IMR-90 (cell line): ENCODE measurements around the gene PPT2. TPM values are rescaled to one million over a fixed set of nuclear protein-coding genes. Genes with fewer than 3 reads are reported as not detected.

Experiments used
- ATAC-seq: fragments of 200-7000 bp; cut with Tn5 transposase; 2 replicates; pipeline ENCODE4 v1.9.1; 2020; ENCODE audit warnings: low read depth, mild to moderate bottlenecking, moderate library complexity
- BruUV-seq: library from RNA; stranded (reverse); fragments of 400-500 nt; replicated peaks from 2 replicates; lab custom pipeline; 2021; lab: Mats Ljungman, UMichigan
- CTCF ChIA-PET: fragments of 300-600 bp; formaldehyde crosslinking; extraction: SDS; loops from one replicate; lab custom pipeline; 2021; ENCODE audit warnings: antibody characterized with exemption; lab: Yijun Ruan, JAX
- POLR2A ChIA-PET: fragments of 300-600 bp; sonication (Branson Sonifier 250); formaldehyde crosslinking; loops from one replicate; lab custom pipeline; 2022; ENCODE audit warnings: antibody characterized with exemption; ENCODE audit not compliant: unreplicated experiment; lab: Charles Lee
- DNase-seq: peaks from one replicate; pipeline ENCODE4 v3.0.0; 2013
- H2AFZ ChIP-seq: replicated peaks from 2 replicates; pipeline ENCODE3; 2013; ENCODE audit warnings: low read length, mild to moderate bottlenecking; ENCODE audit not compliant: poor library complexity
- H2AK5ac ChIP-seq: 2 replicates; pipeline ENCODE4 v1.6.1; 2013; ENCODE audit warnings: low read depth, low read length, inconsistent platforms
- H2AK9ac ChIP-seq: replicated peaks from 2 replicates; pipeline ENCODE3; 2013; ENCODE audit warnings: mild to moderate bottlenecking, low read depth, low read length, moderate library complexity; ENCODE audit not compliant: poor library complexity
- H2BK120ac ChIP-seq: 2 replicates; pipeline ENCODE4 v1.6.1; 2013; ENCODE audit warnings: low read depth, low read length, inconsistent platforms
- H2BK15ac ChIP-seq: 3 replicates; pipeline ENCODE4 v1.6.1; 2013; ENCODE audit warnings: low read depth, low read length, inconsistent platforms
- H2BK20ac ChIP-seq: 2 replicates; pipeline ENCODE4 v1.6.1; 2013; ENCODE audit warnings: low read depth, mild to moderate bottlenecking, inconsistent platforms, low read length, moderate library complexity
- H2BK5ac ChIP-seq: 2 replicates; pipeline ENCODE4 v1.6.1; 2013; ENCODE audit warnings: mild to moderate bottlenecking, low read depth, low read length, inconsistent platforms; ENCODE audit not compliant: poor library complexity, severe bottlenecking
- H3K14ac ChIP-seq: replicated peaks from 2 replicates; pipeline ENCODE4 v1.6.1; 2013; ENCODE audit warnings: low read depth, low read length, inconsistent platforms
- H3K18ac ChIP-seq: 2 replicates; pipeline ENCODE4 v1.6.1; 2013; ENCODE audit warnings: low read depth, low read length, control low read depth
- H3K23ac ChIP-seq: 2 replicates; pipeline ENCODE4 v1.6.1; 2013; ENCODE audit warnings: low read depth, low read length, inconsistent platforms
- H3K27ac ChIP-seq: 2 replicates; pipeline ENCODE4 v1.5.1; 2013; ENCODE audit warnings: mild to moderate bottlenecking, control low read depth, low read length; ENCODE audit not compliant: insufficient read depth
- H3K27me3 ChIP-seq: 2 replicates; pipeline ENCODE4 v1.6.1; 2013; ENCODE audit warnings: low read length; ENCODE audit not compliant: control insufficient read depth, insufficient read depth
- H3K36me3 ChIP-seq: 2 replicates; pipeline ENCODE4 v1.6.1; 2013; ENCODE audit warnings: low read length, mixed read lengths; ENCODE audit not compliant: control insufficient read depth, insufficient read depth
- H3K4ac ChIP-seq: 2 replicates; pipeline ENCODE4 v1.6.1; 2013; ENCODE audit warnings: low read depth, low read length, inconsistent platforms
- H3K4me1 ChIP-seq: 2 replicates; pipeline ENCODE4 v1.6.1; 2013; ENCODE audit warnings: low read length, mixed read lengths; ENCODE audit not compliant: control insufficient read depth, insufficient read depth
- H3K4me2 ChIP-seq: 2 replicates; pipeline ENCODE4 v1.6.1; 2013; ENCODE audit warnings: low read depth, mild to moderate bottlenecking, control low read depth, low read length, moderate library complexity
- H3K4me3 ChIP-seq: 2 replicates; pipeline ENCODE4 v1.5.1; 2013; ENCODE audit warnings: low read depth, mild to moderate bottlenecking, control low read depth, low read length, moderate library complexity; ENCODE audit not compliant: insufficient read depth
- H3K56ac ChIP-seq: 2 replicates; pipeline ENCODE4 v1.6.1; 2013; ENCODE audit warnings: low read length, inconsistent platforms; ENCODE audit not compliant: insufficient read depth; ENCODE audit errors: extremely low read depth
- H3K79me1 ChIP-seq, 2 experiments: 2 replicates each; pipeline ENCODE4 v1.6.1; 2013; ENCODE audit warnings: low read length in 2 of 2, inconsistent platforms in 1 of 2, low read depth in 1 of 2
- H3K9ac ChIP-seq: 2 replicates; pipeline ENCODE4 v1.6.1; 2013; ENCODE audit warnings: low read depth, low read length, control low read depth
- H3K9me1 ChIP-seq: 2 replicates; pipeline ENCODE4 v1.6.1; 2013; ENCODE audit warnings: low read length, inconsistent platforms; ENCODE audit not compliant: insufficient read depth
- H3K9me3 ChIP-seq: 2 replicates; pipeline ENCODE4 v1.6.1; 2013; ENCODE audit warnings: low read length; ENCODE audit not compliant: control insufficient read depth, insufficient read depth
- H4K20me1 ChIP-seq: 2 replicates; pipeline ENCODE4 v1.6.1; 2013; ENCODE audit warnings: low read length, inconsistent platforms; ENCODE audit not compliant: insufficient read depth
- H4K5ac ChIP-seq: 2 replicates; pipeline ENCODE4 v1.6.1; 2013; ENCODE audit warnings: mild to moderate bottlenecking, low read depth, low read length, control low read depth
- H4K8ac ChIP-seq, 2 experiments: 2 replicates each; pipeline ENCODE4 v1.6.1; 2013; ENCODE audit warnings: low read depth in 2 of 2, low read length in 2 of 2, control low read depth in 1 of 2, inconsistent platforms in 1 of 2
- H4K91ac ChIP-seq: 2 replicates; pipeline ENCODE4 v1.6.1; 2013; ENCODE audit warnings: low read depth, low read length, inconsistent platforms; ENCODE audit not compliant: insufficient read depth
- CEBPB ChIP-seq: IDR thresholded peaks from 2 replicates; pipeline ENCODE4 v1.6.1; 2012; ENCODE audit warnings: low read depth, low read length, improper control_type of control experiment
- CHD1 ChIP-seq: IDR thresholded peaks from 2 replicates; pipeline ENCODE4 v1.6.1; 2012; ENCODE audit warnings: low read depth, low read length, improper control_type of control experiment
- MXI1 ChIP-seq: IDR thresholded peaks from 2 replicates; pipeline ENCODE4 v1.6.1; 2012; ENCODE audit warnings: low read depth, mild to moderate bottlenecking, low read length, moderate library complexity, borderline replicate concordance
- POLR2A ChIP-seq: IDR thresholded peaks from 2 replicates; pipeline ENCODE4 v1.6.1; 2012; ENCODE audit warnings: mild to moderate bottlenecking, low read depth, low read length
- RAD21 ChIP-seq: IDR thresholded peaks from 2 replicates; pipeline ENCODE4 v1.6.1; 2012; ENCODE audit warnings: low read length, improper control_type of control experiment
- RCOR1 ChIP-seq: IDR thresholded peaks from 2 replicates; pipeline ENCODE4 v1.6.1; 2012; ENCODE audit warnings: mild to moderate bottlenecking, low read length, improper control_type of control experiment; ENCODE audit not compliant: insufficient replicate concordance
- RFX5 ChIP-seq: IDR thresholded peaks from 2 replicates; pipeline ENCODE4 v1.8.0; 2012; ENCODE audit warnings: low read depth, mild to moderate bottlenecking, low read length, moderate library complexity
- WGBS, 2 experiments: methylation state at CpG; one replicate each; pipeline versions ENCODE4 v1.1.5 to v1.1.7; 2013; ENCODE audit warnings: missing lambda C conversion rate in 2 of 2; ENCODE audit not compliant: insufficient read length in 1 of 2; ENCODE audit errors: extremely low coverage in 2 of 2; 5-methylcytosine and 5-hydroxymethylcytosine counted together
- dilution Hi-C: fragments of 300-500 bp; cut with HindIII; formaldehyde crosslinking; loops from one replicate; pipeline ENCODE4 v1.14.3; 2018; ENCODE audit warnings: low sequenced_read_pairs; ENCODE audit not compliant: unreplicated experiment
- in situ Hi-C: fragments of 300-500 bp; cut with MboI; formaldehyde crosslinking; loops from 3 replicates; pipeline ENCODE4 v1.14.3; 2019; ENCODE audit warnings: low sequenced_read_pairs, inconsistent platforms, mixed read lengths
- intact Hi-C: fragments of 100-400 bp; cut with micrococcal nuclease; formaldehyde crosslinking; loops from 2 replicates; pipeline ENCODE4 v1.10.0; 2022
- polyA plus RNA-seq, 3 experiments: library from polyadenylated mRNA; depleted of rRNA; stranded (reverse); fragments of >200 nt; gene quantifications; 2 replicates each; pipeline ENCODE4 v1.2.3, GENCODE V29; 2012; ENCODE audit warnings: low replicate concordance in 1 of 3
- total RNA-seq: library from RNA; depleted of rRNA; stranded (reverse); fragments of >200 nt; gene quantifications from 2 replicates; pipeline ENCODE4 v1.2.3, GENCODE V29; 2012
- TF ChIP-seq, protein P1 (sequence below): fragments of 150-350 bp; IDR thresholded peaks from 2 replicates; pipeline ENCODE4 v1.6.1; 2017; ENCODE audit warnings: mild to moderate bottlenecking, antibody characterized with exemption, low read length, low read depth
- TF ChIP-seq, protein P2 (sequence below): fragments of 150-350 bp; IDR thresholded peaks from 2 replicates; pipeline ENCODE4 v1.6.1; 2016; ENCODE audit warnings: low read depth, mild to moderate bottlenecking, low read length, moderate library complexity, borderline replicate concordance

The PPT2 gene
- total and polyA plus RNA-seq, 2 of the 4 experiments (the other 2 are of a cell fraction), result 3.2 to 16.2 TPM

DNA sequence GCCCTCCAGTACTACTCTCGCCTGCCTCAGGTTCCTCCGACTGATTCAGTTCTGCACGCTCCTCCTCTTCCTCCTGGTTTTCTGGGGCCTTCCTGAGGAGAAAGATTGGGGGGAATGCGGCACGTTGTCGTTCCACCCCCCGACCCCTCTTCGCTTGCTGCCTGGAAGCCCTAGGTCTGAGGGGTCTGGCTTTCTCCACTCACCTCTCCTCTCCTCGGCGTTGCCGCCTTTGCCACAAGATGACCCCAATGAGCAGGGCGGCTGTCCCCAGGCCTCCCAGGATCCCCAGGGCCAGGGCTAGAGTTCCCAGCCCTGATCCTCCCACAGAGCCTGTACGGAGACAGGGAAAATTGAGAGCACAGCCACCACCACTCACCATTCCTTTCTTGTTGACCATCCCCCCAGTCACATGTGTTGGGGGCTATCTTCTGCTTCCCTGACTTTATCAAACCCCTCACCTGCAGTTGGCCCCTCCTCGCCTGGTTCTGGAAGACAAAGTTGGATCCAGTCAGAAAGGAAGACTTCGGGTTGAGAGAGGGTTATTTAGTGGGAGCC lies 27.3 kb downstream of the PPT2 start:
- ATAC-seq (no peak), DNase-seq (no peak)
- intact Hi-C loops, result no loop called here
- no TSS peak for BruUV-seq
- no peak overlapping the region for H4K8ac ChIP-seq
- H3K4me1 ChIP-seq, result peaks cover 4% of the 10 kb centered on the region
- H3K36me3 ChIP-seq, result peaks cover 21% of the 10 kb centered on the region; the same call in 1 of the 2 replicates
- H3K79me1 ChIP-seq, result peaks cover 8 to 36% of the 10 kb centered on the region in 2 experiments
- H3K4me3 ChIP-seq, result no peak overlapping the region
- ChIA-PET POLR2A (interaction anchor here (0.6 kb wide), 1 partner anchor 790 kb away, joined by 9 read pairs; no protein-coding TSS in a partner anchor), CTCF (no interaction called here)
- WGBS, 2 experiments, result no CpG with 5 or more reads among the region's 15 CpGs
- peaks cover 15% of the 10 kb centered on the region for H3K9me1 ChIP-seq
- H3K27ac ChIP-seq, result no peak overlapping the region
- no peak overlapping the region for H2AK5ac ChIP-seq
- dilution Hi-C loops, result no loop called here
- H3K14ac ChIP-seq, result no peak overlapping the region
- no peak overlapping the region for H3K18ac ChIP-seq
- H2AFZ ChIP-seq, result no peak overlapping the region
- no peak overlapping the region for H2BK20ac ChIP-seq
- TF ChIP-seq POLR2A, result no peak
- no peak for TF ChIP-seq RFX5
- TF ChIP-seq, protein P1, sequence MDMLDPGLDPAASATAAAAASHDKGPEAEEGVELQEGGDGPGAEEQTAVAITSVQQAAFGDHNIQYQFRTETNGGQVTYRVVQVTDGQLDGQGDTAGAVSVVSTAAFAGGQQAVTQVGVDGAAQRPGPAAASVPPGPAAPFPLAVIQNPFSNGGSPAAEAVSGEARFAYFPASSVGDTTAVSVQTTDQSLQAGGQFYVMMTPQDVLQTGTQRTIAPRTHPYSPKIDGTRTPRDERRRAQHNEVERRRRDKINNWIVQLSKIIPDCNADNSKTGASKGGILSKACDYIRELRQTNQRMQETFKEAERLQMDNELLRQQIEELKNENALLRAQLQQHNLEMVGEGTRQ, result no peak
- TF ChIP-seq CEBPB, result no peak
- TF ChIP-seq RCOR1, result no peak
- no peak for TF ChIP-seq MXI1
- TF ChIP-seq CHD1, result no peak
- TF ChIP-seq RAD21, result no peak
- TF ChIP-seq, protein P2, sequence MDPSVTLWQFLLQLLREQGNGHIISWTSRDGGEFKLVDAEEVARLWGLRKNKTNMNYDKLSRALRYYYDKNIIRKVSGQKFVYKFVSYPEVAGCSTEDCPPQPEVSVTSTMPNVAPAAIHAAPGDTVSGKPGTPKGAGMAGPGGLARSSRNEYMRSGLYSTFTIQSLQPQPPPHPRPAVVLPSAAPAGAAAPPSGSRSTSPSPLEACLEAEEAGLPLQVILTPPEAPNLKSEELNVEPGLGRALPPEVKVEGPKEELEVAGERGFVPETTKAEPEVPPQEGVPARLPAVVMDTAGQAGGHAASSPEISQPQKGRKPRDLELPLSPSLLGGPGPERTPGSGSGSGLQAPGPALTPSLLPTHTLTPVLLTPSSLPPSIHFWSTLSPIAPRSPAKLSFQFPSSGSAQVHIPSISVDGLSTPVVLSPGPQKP, result no peak
- in situ Hi-C loops, result loop anchor here (25.0 kb wide), 1 partner anchor 781 kb away; the partner anchor contains the start of genes BRD2 and HLA-DMA
- no peaks in the 10 kb centered on the region for H3K9me3 ChIP-seq
- no peak overlapping the region for H2BK120ac ChIP-seq
- no peak overlapping the region for H3K9ac ChIP-seq
- H2BK5ac ChIP-seq, result no peak overlapping the region
- H4K91ac ChIP-seq, result no peak overlapping the region
- no peak overlapping the region for H3K23ac ChIP-seq
- H2BK15ac ChIP-seq, result no peak overlapping the region
- no peak overlapping the region for H4K5ac ChIP-seq
- H3K27me3 ChIP-seq, result no peaks in the 10 kb centered on the region
- no peak overlapping the region for H3K4me2 ChIP-seq
- H3K4ac ChIP-seq, result no peak overlapping the region
- no peak overlapping the region for H3K56ac ChIP-seq
- H4K20me1 ChIP-seq, result peaks cover 3% of the 10 kb centered on the region; the same call in 1 of the 2 replicates
- no peak overlapping the region for H2AK9ac ChIP-seq
